Renal cortex interstitium (tissue), 11 donors: ENCODE data around the gene MAP2K6. TPM values are rescaled to one million over a fixed set of nuclear protein-coding genes. Genes with fewer than 3 reads are reported as not detected.

Experiments
- DNase-seq, 11 donors: peaks; one replicate each; pipeline ENCODE4 v3.0.0-alpha.2; 2013; ENCODE audit warnings: low read depth in 9 of 11, low spot score in 4 of 11; ENCODE audit errors: extremely low read depth in 1 of 11
- polyA plus RNA-seq, 3 donors: library from polyadenylated mRNA; unstranded; fragments of 120-200 nt; gene quantifications; one replicate each; pipeline ENCODE4 v1.2.1, GENCODE V29; 2013; ENCODE audit not compliant: insufficient read length in 3 of 3

MAP2K6 gene
- polyA plus RNA-seq, 3 donors, result 21.0 to 26.6 (median 22.4) TPM

DNA sequence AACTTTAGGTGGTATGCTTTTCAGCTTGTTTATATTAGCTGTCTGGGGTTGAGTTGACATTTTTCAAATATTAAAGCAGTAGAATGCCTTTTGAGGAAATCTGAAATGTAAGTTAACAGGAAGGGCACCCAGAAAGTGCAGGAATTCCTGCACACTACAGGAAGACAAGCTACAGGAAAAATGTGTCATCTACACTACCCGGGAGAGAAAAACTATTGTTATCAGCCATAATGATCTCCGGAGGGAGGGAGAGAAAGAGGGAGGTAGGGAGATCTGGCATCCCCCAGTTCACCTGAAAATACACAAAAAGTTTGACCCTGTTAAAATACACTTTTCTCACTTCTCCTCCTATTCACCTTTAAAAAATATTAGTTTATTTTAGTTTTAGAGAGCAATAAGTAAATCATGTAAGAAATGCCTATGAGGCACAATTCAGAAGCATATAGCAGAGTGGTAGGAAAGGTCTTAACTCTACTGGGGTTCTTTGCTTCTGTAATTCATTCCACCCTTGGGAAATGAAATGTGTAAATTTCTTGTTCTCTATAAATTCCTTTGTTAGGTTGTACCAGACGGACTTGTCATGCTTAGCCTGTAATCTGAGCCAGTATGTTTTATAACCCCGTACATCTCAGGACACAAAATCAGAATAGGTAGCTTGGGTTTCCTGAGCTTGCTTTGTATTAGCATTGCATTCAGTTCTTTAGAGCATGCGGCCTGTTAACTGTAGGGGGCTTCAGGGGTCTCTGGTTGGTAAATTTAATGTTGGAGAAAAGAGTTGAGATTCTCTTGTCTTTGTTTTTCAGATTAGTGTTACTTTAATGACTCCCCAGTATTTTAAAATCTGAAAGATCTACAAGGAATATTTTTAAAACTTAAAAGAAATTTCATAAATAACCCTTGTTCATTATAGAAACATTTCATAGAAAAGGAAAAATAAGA lies 3.3 kb downstream of the MAP2K6 start:
- peak in 1 of 11 donors; percentile 19 for DNase-seq

DNA sequence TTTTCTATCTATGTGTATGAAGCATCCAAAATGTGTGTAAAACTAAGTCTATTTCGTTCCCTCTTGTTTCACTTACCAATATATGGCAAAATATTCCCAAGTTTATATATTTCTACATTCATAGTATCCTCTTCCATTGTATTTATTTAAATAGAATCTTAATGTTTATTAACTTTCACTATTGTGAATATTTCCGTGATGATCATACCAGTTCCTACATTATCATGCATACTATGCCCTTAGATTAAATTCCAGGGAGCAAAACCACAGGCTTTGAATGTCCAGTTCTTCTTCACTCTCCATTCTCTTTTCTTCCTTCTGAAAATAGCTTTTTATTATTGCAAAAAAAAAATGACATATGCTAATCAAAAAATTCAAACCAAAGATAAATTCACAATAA lies 4.0 kb downstream of the MAP2K6 start:
- no peak for DNase-seq

DNA sequence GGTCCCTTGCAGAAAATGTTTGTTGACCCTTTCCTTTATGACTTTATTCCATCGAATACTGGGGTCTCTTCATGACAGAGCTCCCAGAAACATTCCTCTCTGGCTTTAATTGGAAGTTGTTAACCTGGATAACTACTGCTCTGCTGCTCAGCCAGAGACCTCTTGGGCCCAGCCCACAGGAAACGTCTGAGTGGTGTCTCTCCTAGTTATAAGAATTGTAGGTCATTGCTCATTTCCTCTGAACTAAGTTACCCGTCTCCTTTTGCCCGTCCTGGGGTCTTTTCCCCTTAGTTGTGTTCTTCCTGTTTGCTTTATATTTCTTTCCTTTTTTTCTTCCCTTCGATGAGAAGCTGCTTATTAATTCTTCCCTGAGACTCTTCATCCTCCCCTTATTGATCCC lies 9.0 kb downstream of the MAP2K6 start:
- DNase-seq, result no peak

DNA sequence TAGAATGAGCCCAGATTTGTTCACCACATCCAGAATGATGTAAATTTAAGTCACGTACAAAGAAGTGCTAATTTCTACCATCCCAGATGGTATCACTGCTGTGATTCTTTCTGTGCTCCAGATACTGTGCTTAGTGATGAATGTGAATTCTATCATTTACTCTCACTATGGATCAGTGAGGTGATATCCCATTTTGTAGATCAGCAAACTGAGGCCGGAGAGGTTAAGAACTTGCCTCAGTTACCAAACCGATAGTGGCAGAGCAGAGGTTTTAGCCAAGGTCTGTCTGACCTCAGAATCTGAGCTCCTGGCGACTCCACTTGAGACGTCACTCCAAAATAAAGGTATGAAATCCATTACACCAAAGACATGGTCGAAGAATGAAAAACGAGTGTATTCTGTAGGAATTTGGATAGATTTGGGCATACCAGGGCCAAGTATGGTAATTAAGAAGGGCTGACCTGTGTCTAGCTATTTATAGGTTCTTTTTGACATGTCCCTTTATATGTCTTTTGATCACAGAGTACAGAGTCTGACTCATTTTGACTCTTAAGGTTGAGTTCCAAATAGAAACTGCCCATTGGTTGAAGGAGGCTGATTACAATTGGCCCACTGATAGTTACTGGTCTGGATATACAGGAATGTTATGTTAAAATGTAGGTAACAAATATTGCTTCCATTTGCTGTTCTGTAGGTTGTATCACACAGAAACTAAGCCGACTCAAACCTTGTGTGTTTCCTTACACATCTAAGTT lies 10.0 kb downstream of the MAP2K6 start:
- DNase-seq, result no peak

- no peak for DNase-seq
These were observed 11.5 kb downstream of the MAP2K6 start for GRCh38 chr17:69425978-69426377.

- DNase-seq, result no peak
These were observed 13.1 kb downstream of the MAP2K6 start for GRCh38 chr17:69427486-69428197.

GRCh38 chr17:69428252-69428980 lies 13.9 kb downstream of the MAP2K6 start:
- DNase-seq, result no peak

GRCh38 chr17:69430488-69430887 lies 16.0 kb downstream of the MAP2K6 start:
- DNase-seq, result peak in 2 of 11 donors; percentile 25 to 28

GRCh38 chr17:69431835-69432234 lies 17.3 kb downstream of the MAP2K6 start:
- DNase-seq, result no peak

DNA sequence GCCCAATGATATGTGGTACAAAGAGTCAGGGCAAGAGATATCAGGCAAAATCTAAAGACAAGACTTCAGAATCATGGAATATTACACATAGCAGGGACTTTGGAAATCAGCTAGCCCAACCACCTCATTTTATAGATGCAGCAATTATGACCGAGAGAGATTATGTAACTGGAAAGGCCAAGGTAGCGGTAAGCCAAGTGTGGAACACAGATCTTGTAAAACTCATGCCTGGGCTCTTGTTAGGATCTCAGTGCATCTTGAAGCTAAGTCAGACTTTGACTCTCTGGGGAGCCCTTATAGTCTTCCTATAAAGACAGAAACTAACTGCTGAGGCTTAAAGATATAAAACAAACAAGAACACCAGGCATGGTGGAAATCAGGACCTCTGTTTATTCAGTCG lies 18.6 kb downstream of the MAP2K6 start:
- DNase-seq, result no peak

DNA sequence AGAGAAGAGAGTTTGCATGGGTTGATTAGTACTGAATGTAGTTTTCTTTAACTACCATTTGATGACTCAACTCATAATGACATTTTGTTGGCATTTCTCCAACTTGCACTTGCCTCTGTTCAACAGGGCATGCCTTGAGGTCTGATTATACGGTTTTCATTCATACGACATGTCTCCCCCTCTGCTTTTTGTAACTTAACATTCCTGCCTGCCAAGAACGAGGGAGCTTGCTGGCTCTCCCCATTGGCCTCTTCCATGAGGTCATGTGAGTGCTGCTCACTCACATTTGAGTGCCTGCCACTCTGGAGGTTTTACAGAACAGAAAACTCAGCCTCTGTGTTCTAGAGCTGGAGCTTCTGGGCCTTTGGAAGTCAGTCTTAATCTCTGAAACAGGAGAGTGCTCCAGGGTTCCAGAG lies 19.7 kb downstream of the MAP2K6 start:
- DNase-seq, result peak in 4 of 11 donors; percentile 21 to 62 (median 30)

GRCh38 chr17:69435971-69436696 lies 21.6 kb downstream of the MAP2K6 start:
- no peak for DNase-seq

DNA sequence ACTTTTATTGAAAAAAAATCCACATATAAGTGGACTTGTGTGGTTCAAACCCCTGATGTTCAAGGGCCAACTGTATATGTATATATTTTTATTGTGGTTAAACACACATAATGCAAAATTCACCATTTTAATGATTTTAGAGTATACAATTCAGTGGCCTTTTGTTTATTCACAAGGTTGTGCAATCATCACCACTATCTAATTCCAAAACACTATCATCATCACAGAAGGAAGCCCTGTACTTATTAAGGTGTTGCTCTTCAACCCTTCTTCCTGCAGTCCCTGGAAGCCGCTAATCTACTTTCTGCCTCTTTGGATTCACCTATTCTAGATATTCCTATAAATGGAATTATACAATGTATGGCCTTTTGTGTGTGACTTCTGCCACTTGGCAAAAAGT lies 23.0 kb downstream of the MAP2K6 start:
- DNase-seq, result no peak

- DNase-seq, result no peak
These were observed 24.3 kb downstream of the MAP2K6 start for GRCh38 chr17:69438776-69439175.

GRCh38 chr17:69441179-69441578 lies 26.7 kb downstream of the MAP2K6 start:
- no peak for DNase-seq

DNA sequence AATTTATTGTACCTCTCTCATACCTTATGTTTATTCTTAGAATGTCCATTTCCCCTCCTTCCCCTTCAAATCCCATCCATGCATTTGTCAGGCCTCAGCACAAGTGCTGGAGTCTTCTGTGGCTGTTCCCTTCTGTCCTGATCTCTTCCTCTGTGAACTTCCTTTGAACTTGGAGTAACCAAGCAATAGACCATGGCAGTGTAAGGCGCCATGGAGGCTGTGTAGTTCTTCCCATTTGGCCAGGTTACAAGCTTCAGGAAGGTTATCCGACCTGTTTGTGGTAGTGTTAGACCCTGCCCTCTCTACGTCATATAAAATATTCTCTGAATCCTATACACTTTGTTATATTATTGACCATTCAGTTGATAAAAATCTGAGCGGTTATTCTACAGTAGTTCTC lies 28.6 kb downstream of the MAP2K6 start:
- DNase-seq, result no peak

DNA sequence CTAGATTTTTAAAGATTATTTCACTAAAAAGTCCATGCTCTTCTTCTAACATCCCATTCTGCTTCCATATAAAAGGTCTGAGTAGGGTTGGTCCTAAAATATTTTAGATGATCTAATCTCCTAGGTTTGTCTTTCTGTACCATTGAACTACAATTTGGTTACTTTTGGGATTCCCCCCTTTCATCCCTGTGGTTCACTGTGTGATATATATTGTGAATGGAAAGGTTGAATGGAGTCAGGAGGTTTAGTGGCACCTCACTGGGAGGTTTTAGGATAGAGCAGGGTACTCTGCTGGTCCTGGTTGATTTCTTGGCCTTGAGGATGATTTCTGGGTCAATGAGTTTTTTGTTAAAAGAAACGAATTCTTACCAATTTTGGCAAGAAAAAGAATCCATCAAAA lies 29.5 kb downstream of the MAP2K6 start:
- no peak for DNase-seq

- no peak for DNase-seq
These were observed 30.6 kb downstream of the MAP2K6 start for GRCh38 chr17:69445132-69445531.
